Progenitor cell of endocrine pancreas (in vitro differentiated cells): ENCODE measurements around the gene ACCSL. TPM values are rescaled to one million over a fixed set of nuclear protein-coding genes. Genes with fewer than 3 reads are reported as not detected.

Source experiments
- DNase-seq: peaks from one replicate; pipeline ENCODE4 v3.0.0; 2021; ENCODE audit warnings: low spot score; ENCODE audit not compliant: unreplicated experiment
- H3K27ac Mint-ChIP-seq: 2 replicates; pipeline ENCODE4 v1.8.0; 2021; ENCODE audit warnings: mild to moderate bottlenecking, moderate library complexity, mixed read lengths
- H3K27me3 Mint-ChIP-seq: 2 replicates; pipeline ENCODE4 v1.8.0; 2021; ENCODE audit warnings: mixed read lengths
- H3K36me3 Mint-ChIP-seq: 2 replicates; pipeline ENCODE4 v1.8.0; 2022; ENCODE audit warnings: mixed read lengths; ENCODE audit not compliant: insufficient read depth
- H3K4me1 Mint-ChIP-seq: 2 replicates; pipeline ENCODE4 v1.8.0; 2021; ENCODE audit warnings: low read depth, mixed read lengths
- H3K4me3 Mint-ChIP-seq: 2 replicates; pipeline ENCODE4 v1.8.0; 2021; ENCODE audit warnings: low read depth, mild to moderate bottlenecking, moderate library complexity, mixed read lengths
- H3K9me3 Mint-ChIP-seq: 2 replicates; pipeline ENCODE4 v1.8.0; 2021; ENCODE audit warnings: low read depth, mixed read lengths
- CTCF ChIP-seq: fragments of 200-600 bp; sonication (generic); IDR thresholded peaks from one replicate; pipeline ENCODE4 v1.5.0; 2021; ENCODE audit warnings: antibody characterized with exemption, mild to moderate bottlenecking; ENCODE audit not compliant: unreplicated experiment
- total RNA-seq: library from RNA; stranded (reverse); gene quantifications from 2 replicates; pipeline ENCODE4 v1.2.1, GENCODE V29; 2021

Gene ACCSL
- total RNA-seq, 1 donor from 2014 or later = not detected

GRCh38 chr11:44008088-44008501 is 39.7 kb upstream of the ACCSL start:
- H3K4me1 Mint-ChIP-seq = peaks cover 2% of the 10 kb centered on the region
- no peak overlapping the region for H3K27ac Mint-ChIP-seq
- no peak for DNase-seq
- peaks cover 4% of the 10 kb centered on the region for H3K27me3 Mint-ChIP-seq
- H3K9me3 Mint-ChIP-seq = no peaks in the 10 kb centered on the region
- H3K4me3 Mint-ChIP-seq = no peak overlapping the region
- no peaks in the 10 kb centered on the region for H3K36me3 Mint-ChIP-seq
- TF ChIP-seq CTCF = no peak

GRCh38 chr11:44008698-44009097 is 39.1 kb upstream of the ACCSL start:
- TF ChIP-seq CTCF = no peak
- H3K36me3 Mint-ChIP-seq = no peaks in the 10 kb centered on the region
- peaks cover 2% of the 10 kb centered on the region for H3K4me1 Mint-ChIP-seq
- H3K27me3 Mint-ChIP-seq = peaks cover 4% of the 10 kb centered on the region
- H3K4me3 Mint-ChIP-seq = no peak overlapping the region
- no peak for DNase-seq
- no peaks in the 10 kb centered on the region for H3K9me3 Mint-ChIP-seq
- H3K27ac Mint-ChIP-seq = no peak overlapping the region

GRCh38 chr11:44010789-44011251 is 37.0 kb upstream of the ACCSL start:
- no peak overlapping the region for H3K4me3 Mint-ChIP-seq
- DNase-seq = no peak
- no peak for TF ChIP-seq CTCF
- H3K36me3 Mint-ChIP-seq = no peaks in the 10 kb centered on the region
- no peaks in the 10 kb centered on the region for H3K4me1 Mint-ChIP-seq
- peaks cover 4% of the 10 kb centered on the region for H3K27me3 Mint-ChIP-seq
- no peak overlapping the region for H3K27ac Mint-ChIP-seq
- H3K9me3 Mint-ChIP-seq = no peaks in the 10 kb centered on the region

- no peak for DNase-seq
- Mint-ChIP-seq H3K27ac (no peak overlapping the region), H3K36me3 (no peaks in the 10 kb centered on the region), H3K27me3 (peaks cover 4% of the 10 kb centered on the region), H3K9me3 (no peaks in the 10 kb centered on the region), H3K4me3 (no peak overlapping the region), H3K4me1 (no peaks in the 10 kb centered on the region)
- no peak for TF ChIP-seq CTCF
Measured at GRCh38 chr11:44011797-44012196, 36.0 kb upstream of the ACCSL start.

GRCh38 chr11:44014968-44015623 is 32.7 kb upstream of the ACCSL start:
- Mint-ChIP-seq H3K9me3 (no peaks in the 10 kb centered on the region), H3K27me3 (peaks cover 20% of the 10 kb centered on the region), H3K27ac (no peak overlapping the region), H3K4me3 (no peak overlapping the region), H3K4me1 (no peaks in the 10 kb centered on the region), H3K36me3 (no peaks in the 10 kb centered on the region)
- DNase-seq = no peak
- no peak for TF ChIP-seq CTCF
